ENCODE data around the gene CAMKK1.

CAMKK1 gene

GRCh38 chr17:3815925-3816324 is 76.9 kb downstream of the CAMKK1 start:
- Histone ChIP-seq H3K4me1 (ENCODE audit: control insufficient read depth, insufficient read depth, low read length) (no peaks in the 10 kb centered on the region), H3K36me3 (ENCODE audit: control insufficient read depth, insufficient read depth, low read length) (peaks cover 50% of the 10 kb centered on the region), H3K4me3 (ENCODE audit: insufficient read depth, low read depth, low read length) (no peak overlapping the region), H3K9me3 (ENCODE audit: control insufficient read depth, low read length) (no peaks in the 10 kb centered on the region), H3K27ac (ENCODE audit: insufficient read depth, low read depth, low read length, poor library complexity, severe bottlenecking) (no peak overlapping the region), H3K27me3 (ENCODE audit: control insufficient read depth, insufficient read depth, low read length, poor library complexity, severe bottlenecking) (no peaks in the 10 kb centered on the region)
- 95 to 98% methylated on average over 7 of the region's 7 CpGs for WGBS, 2 experiments

GRCh38 chr17:3815122-3815521 is 77.7 kb downstream of the CAMKK1 start:
- peaks cover 54% of the 10 kb centered on the region for H3K36me3 ChIP-seq (ENCODE audit: control insufficient read depth, insufficient read depth, low read length)
- H3K9me3 ChIP-seq (ENCODE audit: control insufficient read depth, low read length): no peaks in the 10 kb centered on the region
- H3K27ac ChIP-seq (ENCODE audit: insufficient read depth, low read depth, low read length, poor library complexity, severe bottlenecking): no peak overlapping the region
- H3K4me3 ChIP-seq (ENCODE audit: insufficient read depth, low read depth, low read length): no peak overlapping the region
- WGBS, 2 experiments: 91 to 98% methylated on average over 5 to 6 of the region's 6 CpGs
- H3K4me1 ChIP-seq (ENCODE audit: control insufficient read depth, insufficient read depth, low read length): no peaks in the 10 kb centered on the region
- no peaks in the 10 kb centered on the region for H3K27me3 ChIP-seq (ENCODE audit: control insufficient read depth, insufficient read depth, low read length, poor library complexity, severe bottlenecking)

- Histone ChIP-seq H3K4me3 (ENCODE audit: insufficient read depth, low read depth, low read length) (no peak overlapping the region), H3K36me3 (ENCODE audit: control insufficient read depth, insufficient read depth, low read length) (peaks cover 52% of the 10 kb centered on the region), H3K4me1 (ENCODE audit: control insufficient read depth, insufficient read depth, low read length) (no peaks in the 10 kb centered on the region), H3K27ac (ENCODE audit: insufficient read depth, low read depth, low read length, poor library complexity, severe bottlenecking) (no peak overlapping the region), H3K27me3 (ENCODE audit: control insufficient read depth, insufficient read depth, low read length, poor library complexity, severe bottlenecking) (no peaks in the 10 kb centered on the region), H3K9me3 (ENCODE audit: control insufficient read depth, low read length) (no peaks in the 10 kb centered on the region)
- WGBS, 2 experiments: 94 to 95% methylated on average over 13 of the region's 13 CpGs
These were observed 78.5 kb downstream of the CAMKK1 start for GRCh38 chr17:3814361-3814760.

GRCh38 chr17:3813171-3813570 is 79.7 kb downstream of the CAMKK1 start:
- H3K27ac ChIP-seq (ENCODE audit: insufficient read depth, low read depth, low read length, poor library complexity, severe bottlenecking): no peak overlapping the region
- H3K27me3 ChIP-seq (ENCODE audit: control insufficient read depth, insufficient read depth, low read length, poor library complexity, severe bottlenecking): no peaks in the 10 kb centered on the region
- no peaks in the 10 kb centered on the region for H3K4me1 ChIP-seq (ENCODE audit: control insufficient read depth, insufficient read depth, low read length)
- no peaks in the 10 kb centered on the region for H3K9me3 ChIP-seq (ENCODE audit: control insufficient read depth, low read length)
- peaks cover 52% of the 10 kb centered on the region for H3K36me3 ChIP-seq (ENCODE audit: control insufficient read depth, insufficient read depth, low read length)
- 95 to 97% methylated on average over 15 of the region's 15 CpGs for WGBS, 2 experiments
- H3K4me3 ChIP-seq (ENCODE audit: insufficient read depth, low read depth, low read length): no peak overlapping the region

GRCh38 chr17:3812771-3813170 is 80.1 kb downstream of the CAMKK1 start:
- Histone ChIP-seq H3K4me1 (ENCODE audit: control insufficient read depth, insufficient read depth, low read length) (no peaks in the 10 kb centered on the region), H3K27ac (ENCODE audit: insufficient read depth, low read depth, low read length, poor library complexity, severe bottlenecking) (no peak overlapping the region), H3K9me3 (ENCODE audit: control insufficient read depth, low read length) (no peaks in the 10 kb centered on the region), H3K4me3 (ENCODE audit: insufficient read depth, low read depth, low read length) (no peak overlapping the region), H3K36me3 (ENCODE audit: control insufficient read depth, insufficient read depth, low read length) (peaks cover 52% of the 10 kb centered on the region), H3K27me3 (ENCODE audit: control insufficient read depth, insufficient read depth, low read length, poor library complexity, severe bottlenecking) (no peaks in the 10 kb centered on the region)
- 95 to 96% methylated on average over 12 of the region's 12 CpGs for WGBS, 2 experiments

GRCh38 chr17:3812284-3812683 is 80.6 kb downstream of the CAMKK1 start:
- H3K9me3 ChIP-seq (ENCODE audit: control insufficient read depth, low read length): no peaks in the 10 kb centered on the region
- H3K4me1 ChIP-seq (ENCODE audit: control insufficient read depth, insufficient read depth, low read length): no peaks in the 10 kb centered on the region
- 93 to 94% methylated on average over 10 of the region's 10 CpGs for WGBS, 2 experiments
- H3K27ac ChIP-seq (ENCODE audit: insufficient read depth, low read depth, low read length, poor library complexity, severe bottlenecking): no peak overlapping the region
- H3K36me3 ChIP-seq (ENCODE audit: control insufficient read depth, insufficient read depth, low read length): peaks cover 52% of the 10 kb centered on the region
- no peaks in the 10 kb centered on the region for H3K27me3 ChIP-seq (ENCODE audit: control insufficient read depth, insufficient read depth, low read length, poor library complexity, severe bottlenecking)
- H3K4me3 ChIP-seq (ENCODE audit: insufficient read depth, low read depth, low read length): no peak overlapping the region

Data from ectodermal cell (in vitro differentiated cells).